Nucleus accumbens (tissue), 56 donors: ENCODE data around the gene SH3BP1.

Experiments
- DNase-seq, 56 donors: peaks; one replicate each; lab custom pipeline; 2025; lab: John Stamatoyannopoulos, UW

SH3BP1 gene

DNA sequence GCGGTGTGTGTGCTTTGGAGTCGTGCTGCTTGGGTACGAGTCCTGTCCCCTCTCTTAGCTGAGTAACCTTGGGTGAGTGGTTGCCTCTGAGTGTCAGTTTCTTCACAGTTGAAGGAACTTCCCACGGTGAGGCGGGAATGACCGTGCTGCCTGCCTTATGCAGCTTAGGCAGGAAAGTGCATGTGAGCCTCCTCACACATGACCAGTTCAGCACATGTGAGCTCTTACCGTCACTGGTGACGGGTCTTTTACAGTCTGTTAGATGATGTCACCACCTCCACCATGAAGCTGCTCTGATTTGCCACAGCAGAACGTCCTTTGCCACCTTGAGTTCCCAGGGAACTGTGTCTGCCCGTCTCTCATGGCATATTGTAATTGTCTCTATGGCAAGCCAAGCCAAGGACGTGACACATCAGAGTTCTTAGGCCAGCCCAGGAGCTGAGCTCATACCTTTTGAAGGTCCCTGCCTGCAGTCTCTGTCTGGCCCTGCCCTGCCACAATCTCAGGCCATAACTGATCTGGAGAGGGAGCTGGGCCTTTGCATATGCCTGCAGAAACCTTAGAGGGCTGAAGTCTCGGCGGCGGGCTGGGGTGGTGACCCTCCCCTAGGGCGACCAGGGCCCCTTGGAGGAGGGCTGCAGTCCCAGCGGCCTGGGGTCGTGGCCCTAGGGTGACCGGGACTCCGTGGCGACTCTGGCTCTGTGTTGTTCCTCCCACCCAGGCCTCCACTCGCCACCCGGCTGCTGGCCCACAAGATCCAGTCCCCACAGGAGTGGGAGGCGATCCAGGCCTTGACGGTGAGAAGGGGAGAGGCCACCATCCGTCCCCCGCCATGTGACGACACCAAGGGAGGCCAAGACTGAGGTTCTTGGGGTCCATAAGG lies 23.0 kb upstream of the SH3BP1 start:
- DNase-seq = no peak

GRCh38 chr22:37617431-37617830 lies 22.0 kb upstream of the SH3BP1 start:
- no peak for DNase-seq

GRCh38 chr22:37618072-37618656 lies 21.3 kb upstream of the SH3BP1 start:
- no peak for DNase-seq

- no peak for DNase-seq
These were observed 20.8 kb upstream of the SH3BP1 start for GRCh38 chr22:37618674-37619073.

- no peak for DNase-seq
These were observed 19.5 kb upstream of the SH3BP1 start for GRCh38 chr22:37619991-37620390.

GRCh38 chr22:37621352-37621860 lies 18.1 kb upstream of the SH3BP1 start:
- DNase-seq = no peak

GRCh38 chr22:37623075-37624016 lies 16.1 kb upstream of the SH3BP1 start:
- peak in 34 of 56 donors; percentile 8 to 66 (median 33) for DNase-seq

- no peak for DNase-seq
These were observed 15.5 kb upstream of the SH3BP1 start for GRCh38 chr22:37624017-37624365.

DNA sequence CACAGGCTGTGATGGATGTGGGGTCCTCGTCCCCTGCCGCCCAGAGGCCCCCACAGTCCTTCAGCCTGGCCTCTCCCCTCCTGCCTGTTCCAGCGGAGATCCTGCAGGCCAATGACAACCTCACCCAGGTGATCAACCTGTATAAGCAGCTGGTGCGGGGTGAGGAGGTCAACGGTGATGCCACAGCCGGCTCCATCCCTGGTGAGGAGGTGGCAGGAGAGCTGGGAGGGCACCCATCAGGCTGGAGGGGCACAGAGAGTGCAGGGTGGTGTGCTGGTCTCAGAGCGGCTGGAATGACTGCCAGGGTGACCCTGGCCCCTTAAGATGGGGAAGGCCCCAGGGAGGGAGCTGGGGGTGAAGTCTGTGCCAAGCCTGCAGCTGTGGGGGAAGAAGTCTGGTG lies 14.6 kb upstream of the SH3BP1 start:
- DNase-seq = no peak

DNA sequence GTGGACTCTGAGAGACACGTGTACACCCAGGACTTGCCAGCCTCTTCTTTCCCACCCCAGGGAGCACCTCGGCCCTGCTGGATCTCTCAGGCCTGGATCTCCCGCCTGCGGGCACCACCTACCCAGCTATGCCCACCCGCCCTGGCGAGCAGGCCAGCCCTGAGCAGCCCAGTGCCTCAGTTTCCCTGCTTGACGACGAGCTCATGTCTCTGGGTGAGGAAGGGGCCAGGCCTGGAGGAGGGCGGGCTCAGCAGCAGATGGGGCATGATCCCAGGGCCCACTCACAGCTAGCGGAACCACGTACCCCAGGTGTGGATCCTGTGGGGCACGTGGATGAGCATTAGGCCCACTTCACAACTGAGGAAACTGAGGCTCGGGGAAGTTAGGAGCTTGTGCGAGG lies 13.7 kb upstream of the SH3BP1 start:
- no peak for DNase-seq

DNA sequence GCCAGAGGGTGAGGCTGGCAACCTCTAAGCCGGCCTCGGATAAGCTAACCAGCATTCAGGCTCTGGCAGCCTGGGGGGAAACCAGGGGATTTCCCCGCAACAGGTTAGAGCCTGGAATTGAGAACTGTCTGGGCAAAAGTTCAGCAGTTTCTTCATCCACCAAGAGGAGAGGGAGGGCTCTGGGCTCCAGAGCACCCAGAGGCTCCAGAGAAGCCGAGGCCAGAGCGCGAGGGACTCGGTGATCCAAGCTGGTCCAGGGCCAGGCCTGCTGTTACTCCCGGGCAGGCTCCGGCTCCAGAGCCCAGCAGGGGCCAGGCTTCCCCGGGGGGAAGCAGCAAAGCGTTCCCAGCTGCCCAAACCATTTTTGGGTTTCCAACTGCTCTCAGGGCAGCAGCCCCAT lies 13.3 kb upstream of the SH3BP1 start:
- DNase-seq = peak in 2 of 56 donors; percentile 23 to 37

- no peak for DNase-seq
These were observed 12.9 kb upstream of the SH3BP1 start for GRCh38 chr22:37626556-37627075.

GRCh38 chr22:37627121-37627520 lies 12.3 kb upstream of the SH3BP1 start:
- DNase-seq = no peak

DNA sequence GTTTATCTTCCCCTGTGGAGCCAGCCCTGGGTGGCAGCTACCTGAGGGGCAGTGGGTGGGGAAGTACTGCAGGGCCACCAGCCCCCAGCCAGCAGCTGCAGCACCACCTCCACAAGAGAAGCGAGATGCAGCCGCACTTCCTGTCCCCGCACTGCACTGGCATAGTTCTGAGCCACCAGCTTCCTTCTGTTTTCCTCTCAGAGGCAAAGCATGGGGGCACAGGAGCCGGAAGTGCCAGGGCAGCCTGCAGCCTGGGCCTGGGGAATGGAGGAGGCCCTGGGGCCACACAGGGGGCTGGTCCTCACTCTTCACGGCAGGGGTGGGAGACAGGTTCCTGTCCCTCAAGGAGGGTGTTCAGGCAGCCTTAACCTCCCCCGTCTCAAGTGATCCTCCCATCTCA lies 11.9 kb upstream of the SH3BP1 start:
- peak in 1 of 56 donors; percentile 18 for DNase-seq

DNA sequence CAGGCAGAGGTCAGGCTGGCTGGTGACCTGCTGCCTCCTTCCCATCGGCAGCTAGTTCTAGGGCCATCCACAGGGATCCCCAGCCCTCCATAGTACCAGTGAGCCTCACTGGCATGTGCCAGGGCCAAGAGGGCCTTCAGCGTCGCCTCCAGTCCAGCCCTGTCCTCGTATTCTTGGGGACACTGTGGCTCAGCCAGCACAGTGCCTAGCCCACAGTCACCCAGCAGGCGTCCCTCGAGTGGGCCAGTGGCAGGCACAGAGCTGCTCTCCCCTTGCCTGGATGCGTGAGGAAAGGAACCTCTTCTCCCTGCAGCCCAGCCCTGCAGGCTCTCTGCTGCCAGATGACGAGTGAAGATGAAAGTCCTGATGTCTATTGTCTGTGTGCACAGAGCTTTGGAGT lies 10.6 kb upstream of the SH3BP1 start:
- no peak for DNase-seq

GRCh38 chr22:37629928-37630327 lies 9.5 kb upstream of the SH3BP1 start:
- DNase-seq = no peak

- no peak for DNase-seq
These were observed 8.5 kb upstream of the SH3BP1 start for GRCh38 chr22:37630839-37631435.

GRCh38 chr22:37631448-37632173 lies 7.9 kb upstream of the SH3BP1 start:
- no peak for DNase-seq
